ENCODE results near the gene COX18. TPM values are rescaled to one million over a fixed set of nuclear protein-coding genes. Genes with fewer than 3 reads are reported as not detected.

COX18 gene
- total RNA-seq, 1 donor from 2014 or later, result 8.4 TPM

- Histone ChIP-seq H3K27me3 (ENCODE audit: control insufficient read depth in 3 of 3, insufficient read depth in 3 of 3, low read length in 3 of 3) (no peaks in the 10 kb centered on the region), H3K36me3 (ENCODE audit: control insufficient read depth in 3 of 3, insufficient read depth in 3 of 3, low read length in 3 of 3) (peaks cover 8 to 19% (median 13%) of the 10 kb centered on the region in 3 donors), H3K4me3 (ENCODE audit: low read length in 3 of 3) (no peak overlapping the region), H3K9me3 (ENCODE audit: control insufficient read depth in 3 of 3, low read length in 3 of 3) (no peaks in the 10 kb centered on the region), H3K9ac (ENCODE audit: low read depth in 1 of 3, low read length in 3 of 3) (no peak overlapping the region), H3K27ac (ENCODE audit: low read depth, low read length) (no peak overlapping the region), H3K4me1 (ENCODE audit: control insufficient read depth in 3 of 3, insufficient read depth in 3 of 3, low read length in 3 of 3) (no peaks in the 10 kb centered on the region)
These were observed 16.8 kb upstream of the COX18 start for GRCh38 chr4:73086095-73086868.

- H3K4me3 ChIP-seq (ENCODE audit: low read length in 3 of 3), result no peak overlapping the region
- H3K9ac ChIP-seq (ENCODE audit: low read depth in 1 of 3, low read length in 3 of 3), result no peak overlapping the region
- H3K27me3 ChIP-seq (ENCODE audit: control insufficient read depth in 3 of 3, insufficient read depth in 3 of 3, low read length in 3 of 3), result no peaks in the 10 kb centered on the region
- peaks cover 8 to 32% (median 20%) of the 10 kb centered on the region in 3 donors for H3K36me3 ChIP-seq (ENCODE audit: control insufficient read depth in 3 of 3, insufficient read depth in 3 of 3, low read length in 3 of 3)
- H3K27ac ChIP-seq (ENCODE audit: low read depth, low read length), result no peak overlapping the region
- H3K9me3 ChIP-seq (ENCODE audit: control insufficient read depth in 3 of 3, low read length in 3 of 3), result no peaks in the 10 kb centered on the region
- no peaks in the 10 kb centered on the region for H3K4me1 ChIP-seq (ENCODE audit: control insufficient read depth in 3 of 3, insufficient read depth in 3 of 3, low read length in 3 of 3)
These were observed 11.3 kb upstream of the COX18 start for GRCh38 chr4:73080789-73081188.

GRCh38 chr4:73075832-73076231, 6.3 kb upstream of the COX18 start:
- H3K4me1 ChIP-seq (ENCODE audit: control insufficient read depth in 3 of 3, insufficient read depth in 3 of 3, low read length in 3 of 3), result no peaks in the 10 kb centered on the region
- H3K27ac ChIP-seq (ENCODE audit: low read depth, low read length), result no peak overlapping the region
- H3K4me3 ChIP-seq (ENCODE audit: low read length in 3 of 3), result no peak overlapping the region
- H3K9ac ChIP-seq (ENCODE audit: low read depth in 1 of 3, low read length in 3 of 3), result no peak overlapping the region
- H3K9me3 ChIP-seq (ENCODE audit: control insufficient read depth in 3 of 3, low read length in 3 of 3), result no peaks in the 10 kb centered on the region
- H3K36me3 ChIP-seq (ENCODE audit: control insufficient read depth in 3 of 3, insufficient read depth in 3 of 3, low read length in 3 of 3), result peaks cover 8 to 27% (median 15%) of the 10 kb centered on the region in 3 donors
- H3K27me3 ChIP-seq (ENCODE audit: control insufficient read depth in 3 of 3, insufficient read depth in 3 of 3, low read length in 3 of 3), result no peaks in the 10 kb centered on the region

GRCh38 chr4:73070074-73070390, 516 bp upstream of the COX18 start:
- no peaks in the 10 kb centered on the region for H3K27me3 ChIP-seq (ENCODE audit: control insufficient read depth in 3 of 3, insufficient read depth in 3 of 3, low read length in 3 of 3)
- H3K9ac ChIP-seq (ENCODE audit: low read depth in 1 of 3, low read length in 3 of 3), result peak overlapping the region; percentile 84 to 96 (median 93)
- peak overlapping the region; percentile 89 to 98 (median 94) for H3K4me3 ChIP-seq (ENCODE audit: low read length in 3 of 3)
- no peaks in the 10 kb centered on the region for H3K9me3 ChIP-seq (ENCODE audit: control insufficient read depth in 3 of 3, low read length in 3 of 3)
- H3K36me3 ChIP-seq (ENCODE audit: control insufficient read depth in 3 of 3, insufficient read depth in 3 of 3, low read length in 3 of 3), result peaks cover 0 to 2% (median 0%) of the 10 kb centered on the region in 3 donors
- H3K27ac ChIP-seq (ENCODE audit: low read depth, low read length), result peak overlapping the region; percentile 95
- H3K4me1 ChIP-seq (ENCODE audit: control insufficient read depth in 3 of 3, insufficient read depth in 3 of 3, low read length in 3 of 3), result peaks cover 4 to 9% (median 6%) of the 10 kb centered on the region in 3 donors

GRCh38 chr4:73068491-73069337, 802 bp downstream of the COX18 start:
- Histone ChIP-seq H3K27me3 (ENCODE audit: control insufficient read depth in 3 of 3, insufficient read depth in 3 of 3, low read length in 3 of 3) (no peaks in the 10 kb centered on the region), H3K4me1 (ENCODE audit: control insufficient read depth in 3 of 3, insufficient read depth in 3 of 3, low read length in 3 of 3) (peaks cover 4 to 9% (median 6%) of the 10 kb centered on the region in 3 donors), H3K27ac (ENCODE audit: low read depth, low read length) (peak overlapping the region; percentile 95), H3K9ac (ENCODE audit: low read depth in 1 of 3, low read length in 3 of 3) (peak overlapping the region; percentile 93 to 98 (median 96)), H3K9me3 (ENCODE audit: control insufficient read depth in 3 of 3, low read length in 3 of 3) (no peaks in the 10 kb centered on the region), H3K36me3 (ENCODE audit: control insufficient read depth in 3 of 3, insufficient read depth in 3 of 3, low read length in 3 of 3) (peaks cover 0 to 6% (median 2%) of the 10 kb centered on the region in 3 donors), H3K4me3 (ENCODE audit: low read length in 3 of 3) (peak overlapping the region; percentile 94 to 98 (median 94))

- Histone ChIP-seq H3K36me3 (ENCODE audit: control insufficient read depth in 3 of 3, insufficient read depth in 3 of 3, low read length in 3 of 3) (peaks cover 0 to 11% (median 8%) of the 10 kb centered on the region in 3 donors), H3K4me3 (ENCODE audit: low read length in 3 of 3) (peak overlapping the region; percentile 94 to 98 (median 94)), H3K27ac (ENCODE audit: low read depth, low read length) (peak overlapping the region; percentile 95), H3K27me3 (ENCODE audit: control insufficient read depth in 3 of 3, insufficient read depth in 3 of 3, low read length in 3 of 3) (no peaks in the 10 kb centered on the region), H3K9me3 (ENCODE audit: control insufficient read depth in 3 of 3, low read length in 3 of 3) (no peaks in the 10 kb centered on the region), H3K4me1 (ENCODE audit: control insufficient read depth in 3 of 3, insufficient read depth in 3 of 3, low read length in 3 of 3) (peaks cover 4 to 9% (median 6%) of the 10 kb centered on the region in 3 donors), H3K9ac (ENCODE audit: low read depth in 1 of 3, low read length in 3 of 3) (peak overlapping the region; percentile 93 to 98 (median 96))
These were observed 1.5 kb downstream of the COX18 start for GRCh38 chr4:73067971-73068394.

GRCh38 chr4:73066928-73067327, 2.6 kb downstream of the COX18 start:
- Histone ChIP-seq H3K4me3 (ENCODE audit: low read length in 3 of 3) (no peak overlapping the region), H3K9ac (ENCODE audit: low read depth in 1 of 3, low read length in 3 of 3) (no peak overlapping the region), H3K9me3 (ENCODE audit: control insufficient read depth in 3 of 3, low read length in 3 of 3) (no peaks in the 10 kb centered on the region), H3K27ac (ENCODE audit: low read depth, low read length) (no peak overlapping the region), H3K36me3 (ENCODE audit: control insufficient read depth in 3 of 3, insufficient read depth in 3 of 3, low read length in 3 of 3) (peaks cover 0 to 12% (median 11%) of the 10 kb centered on the region in 3 donors), H3K27me3 (ENCODE audit: control insufficient read depth in 3 of 3, insufficient read depth in 3 of 3, low read length in 3 of 3) (no peaks in the 10 kb centered on the region), H3K4me1 (ENCODE audit: control insufficient read depth in 3 of 3, insufficient read depth in 3 of 3, low read length in 3 of 3) (peaks cover 4 to 9% (median 6%) of the 10 kb centered on the region in 3 donors)

GRCh38 chr4:73066445-73066844, 3.1 kb downstream of the COX18 start:
- Histone ChIP-seq H3K27me3 (ENCODE audit: control insufficient read depth in 3 of 3, insufficient read depth in 3 of 3, low read length in 3 of 3) (no peaks in the 10 kb centered on the region), H3K36me3 (ENCODE audit: control insufficient read depth in 3 of 3, insufficient read depth in 3 of 3, low read length in 3 of 3) (peaks cover 2 to 16% (median 15%) of the 10 kb centered on the region in 3 donors), H3K27ac (ENCODE audit: low read depth, low read length) (no peak overlapping the region), H3K4me3 (ENCODE audit: low read length in 3 of 3) (no peak overlapping the region), H3K4me1 (ENCODE audit: control insufficient read depth in 3 of 3, insufficient read depth in 3 of 3, low read length in 3 of 3) (peaks cover 4 to 9% (median 6%) of the 10 kb centered on the region in 3 donors), H3K9me3 (ENCODE audit: control insufficient read depth in 3 of 3, low read length in 3 of 3) (no peaks in the 10 kb centered on the region), H3K9ac (ENCODE audit: low read depth in 1 of 3, low read length in 3 of 3) (no peak overlapping the region)

- Histone ChIP-seq H3K9ac (ENCODE audit: low read depth in 1 of 3, low read length in 3 of 3) (no peak overlapping the region), H3K4me1 (ENCODE audit: control insufficient read depth in 3 of 3, insufficient read depth in 3 of 3, low read length in 3 of 3) (peaks cover 0 to 6% (median 6%) of the 10 kb centered on the region in 3 donors), H3K36me3 (ENCODE audit: control insufficient read depth in 3 of 3, insufficient read depth in 3 of 3, low read length in 3 of 3) (peaks cover 9 to 25% (median 17%) of the 10 kb centered on the region in 3 donors), H3K4me3 (ENCODE audit: low read length in 3 of 3) (no peak overlapping the region), H3K9me3 (ENCODE audit: control insufficient read depth in 3 of 3, low read length in 3 of 3) (no peaks in the 10 kb centered on the region), H3K27ac (ENCODE audit: low read depth, low read length) (no peak overlapping the region), H3K27me3 (ENCODE audit: control insufficient read depth in 3 of 3, insufficient read depth in 3 of 3, low read length in 3 of 3) (no peaks in the 10 kb centered on the region)
These were observed 5.0 kb downstream of the COX18 start for GRCh38 chr4:73064536-73064935.

Measured in skeletal muscle tissue (tissue), 4 donors.